GM19438 (cell line): ENCODE data around the gene LRBA.
A peak's percentile ranks its signal among the peaks of the same experiment; 100 is the strongest.
"Not testable (repeated sequence)": the region's sequence is repeated elsewhere in the genome, so short reads cannot be mapped to it uniquely, and the experiment has no call there.

Source experiments
- ATAC-seq: cut with Tn5 transposase; IDR thresholded peaks from one replicate; pipeline ENCODE4 v1.9.1; 2021; ENCODE audit warnings: low read depth; ENCODE audit not compliant: unreplicated experiment

The LRBA gene, protein sequence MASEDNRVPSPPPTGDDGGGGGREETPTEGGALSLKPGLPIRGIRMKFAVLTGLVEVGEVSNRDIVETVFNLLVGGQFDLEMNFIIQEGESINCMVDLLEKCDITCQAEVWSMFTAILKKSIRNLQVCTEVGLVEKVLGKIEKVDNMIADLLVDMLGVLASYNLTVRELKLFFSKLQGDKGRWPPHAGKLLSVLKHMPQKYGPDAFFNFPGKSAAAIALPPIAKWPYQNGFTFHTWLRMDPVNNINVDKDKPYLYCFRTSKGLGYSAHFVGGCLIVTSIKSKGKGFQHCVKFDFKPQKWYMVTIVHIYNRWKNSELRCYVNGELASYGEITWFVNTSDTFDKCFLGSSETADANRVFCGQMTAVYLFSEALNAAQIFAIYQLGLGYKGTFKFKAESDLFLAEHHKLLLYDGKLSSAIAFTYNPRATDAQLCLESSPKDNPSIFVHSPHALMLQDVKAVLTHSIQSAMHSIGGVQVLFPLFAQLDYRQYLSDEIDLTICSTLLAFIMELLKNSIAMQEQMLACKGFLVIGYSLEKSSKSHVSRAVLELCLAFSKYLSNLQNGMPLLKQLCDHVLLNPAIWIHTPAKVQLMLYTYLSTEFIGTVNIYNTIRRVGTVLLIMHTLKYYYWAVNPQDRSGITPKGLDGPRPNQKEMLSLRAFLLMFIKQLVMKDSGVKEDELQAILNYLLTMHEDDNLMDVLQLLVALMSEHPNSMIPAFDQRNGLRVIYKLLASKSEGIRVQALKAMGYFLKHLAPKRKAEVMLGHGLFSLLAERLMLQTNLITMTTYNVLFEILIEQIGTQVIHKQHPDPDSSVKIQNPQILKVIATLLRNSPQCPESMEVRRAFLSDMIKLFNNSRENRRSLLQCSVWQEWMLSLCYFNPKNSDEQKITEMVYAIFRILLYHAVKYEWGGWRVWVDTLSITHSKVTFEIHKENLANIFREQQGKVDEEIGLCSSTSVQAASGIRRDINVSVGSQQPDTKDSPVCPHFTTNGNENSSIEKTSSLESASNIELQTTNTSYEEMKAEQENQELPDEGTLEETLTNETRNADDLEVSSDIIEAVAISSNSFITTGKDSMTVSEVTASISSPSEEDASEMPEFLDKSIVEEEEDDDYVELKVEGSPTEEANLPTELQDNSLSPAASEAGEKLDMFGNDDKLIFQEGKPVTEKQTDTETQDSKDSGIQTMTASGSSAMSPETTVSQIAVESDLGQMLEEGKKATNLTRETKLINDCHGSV (N-terminal part only)

DNA sequence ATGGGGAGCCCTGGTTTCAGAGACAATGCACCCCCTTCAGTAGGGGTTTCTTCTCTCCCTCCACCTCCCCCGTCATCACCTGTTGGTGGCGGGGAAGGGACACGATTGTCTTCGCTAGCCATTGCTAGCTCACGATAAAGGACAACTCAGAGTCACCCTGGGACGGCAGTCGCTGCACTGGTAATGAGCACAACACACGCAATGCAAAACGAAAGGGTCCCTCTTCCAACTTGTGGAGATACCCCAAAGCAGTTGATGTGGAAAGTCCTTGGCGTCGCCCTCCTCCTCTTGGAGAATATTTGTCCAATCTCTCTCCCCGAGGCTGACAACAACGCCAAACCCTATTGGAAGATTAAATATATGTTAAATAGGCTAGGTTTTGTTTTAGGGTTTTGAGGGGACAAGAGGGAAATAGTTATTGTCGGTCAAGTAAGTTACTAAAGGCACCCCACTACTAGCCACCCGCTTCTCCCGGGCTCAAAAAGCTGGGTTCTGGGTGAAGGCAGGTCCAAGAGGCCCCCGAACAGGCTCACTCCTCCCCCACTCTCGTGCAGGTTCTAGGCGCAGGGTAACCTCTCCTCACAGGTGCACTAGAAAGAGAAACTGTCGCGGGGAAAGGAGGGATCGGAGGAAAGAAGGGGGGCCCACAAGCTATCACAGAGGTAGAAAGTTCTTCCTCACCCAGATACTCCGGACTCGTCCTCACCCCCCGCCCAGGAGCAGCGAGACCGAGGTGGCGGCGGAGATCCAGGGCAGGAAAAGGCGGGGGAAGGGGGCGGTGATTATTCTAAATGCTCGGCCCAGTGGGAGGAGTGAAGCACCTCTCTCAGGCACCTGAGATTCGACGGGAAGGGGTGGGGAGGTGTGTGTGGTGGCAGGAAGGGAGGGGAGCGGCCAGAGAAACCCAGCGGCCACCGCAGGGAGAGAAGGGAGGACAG, at the start of gene LRBA:
TSS of gene LRBA (minus strand) at position 764 of the 938 bp plus-strand sequence. CDS start at position 122, 642 bp downstream.
- ATAC-seq, result peak; percentile 69

- not testable (repeated sequence) for ATAC-seq
Observed at GRCh38 chr4:151063143-151063542, 48.1 kb upstream of the LRBA start.

- no peak for ATAC-seq
Observed at GRCh38 chr4:151055539-151055938, 40.5 kb upstream of the LRBA start.

- ATAC-seq, result no peak
Observed at GRCh38 chr4:151052785-151053184, 37.7 kb upstream of the LRBA start.

- no peak for ATAC-seq
Observed at GRCh38 chr4:151049430-151049884, 34.4 kb upstream of the LRBA start.

- no peak for ATAC-seq
Observed at GRCh38 chr4:151048913-151049312, 33.8 kb upstream of the LRBA start.

DNA sequence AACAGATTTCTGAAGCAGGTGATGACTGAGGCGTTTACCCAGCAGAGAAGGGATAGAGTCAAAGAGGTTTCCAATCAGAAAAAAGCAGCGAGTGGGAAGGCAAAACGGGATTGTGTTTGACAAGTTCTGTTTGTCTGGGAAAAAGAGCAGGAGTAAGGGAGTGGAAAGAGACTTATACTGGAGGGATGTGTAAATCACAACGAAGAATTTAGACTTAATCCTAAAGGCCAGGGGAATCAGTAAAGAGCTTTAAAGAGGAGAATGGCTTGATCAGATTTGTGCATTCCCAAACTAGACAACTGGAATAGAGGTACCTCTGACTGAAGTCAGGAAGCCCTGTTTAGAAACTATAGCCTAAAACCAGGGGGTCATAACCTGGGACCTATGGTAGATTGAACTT, 31.5 kb upstream of the LRBA start:
- no peak for ATAC-seq

GRCh38 chr4:151045907-151046306, 30.8 kb upstream of the LRBA start:
- no peak for ATAC-seq

- no peak for ATAC-seq
Observed at GRCh38 chr4:151043803-151044515, 28.9 kb upstream of the LRBA start.

GRCh38 chr4:151039733-151040132, 24.6 kb upstream of the LRBA start:
- no peak for ATAC-seq

DNA sequence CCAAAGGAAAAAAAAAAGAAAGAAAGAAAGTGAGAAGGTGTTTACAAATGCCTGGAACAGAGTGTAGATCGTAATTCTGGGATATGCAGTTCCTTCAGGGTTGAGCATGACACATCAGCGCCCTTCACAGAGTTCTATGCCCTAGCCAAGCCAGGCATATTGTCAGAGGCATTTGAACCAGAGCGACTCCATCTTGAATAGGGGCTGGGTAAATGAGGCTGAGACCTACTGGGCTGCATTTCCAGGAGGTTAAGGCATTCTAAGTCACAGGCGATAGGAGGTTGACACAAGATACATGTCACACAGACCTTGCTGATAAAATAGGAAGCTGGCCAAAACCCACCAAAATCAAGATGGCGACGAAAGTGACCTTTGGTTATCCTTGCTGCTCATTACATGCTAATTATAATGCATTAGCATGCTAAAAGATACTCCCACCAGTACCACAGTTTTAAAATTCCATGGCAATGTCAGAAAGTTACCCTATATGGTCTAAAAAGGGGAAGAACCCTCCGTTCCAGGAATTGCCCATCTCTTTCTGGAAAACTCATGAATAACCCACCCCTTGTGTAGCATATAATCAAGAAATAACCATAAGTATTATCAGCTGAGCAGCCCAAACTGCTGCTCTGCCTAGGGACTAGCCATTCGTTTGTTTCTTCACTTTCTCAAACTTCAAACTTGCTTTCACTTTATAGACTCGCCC, 23.5 kb upstream of the LRBA start:
- no peak for ATAC-seq

DNA sequence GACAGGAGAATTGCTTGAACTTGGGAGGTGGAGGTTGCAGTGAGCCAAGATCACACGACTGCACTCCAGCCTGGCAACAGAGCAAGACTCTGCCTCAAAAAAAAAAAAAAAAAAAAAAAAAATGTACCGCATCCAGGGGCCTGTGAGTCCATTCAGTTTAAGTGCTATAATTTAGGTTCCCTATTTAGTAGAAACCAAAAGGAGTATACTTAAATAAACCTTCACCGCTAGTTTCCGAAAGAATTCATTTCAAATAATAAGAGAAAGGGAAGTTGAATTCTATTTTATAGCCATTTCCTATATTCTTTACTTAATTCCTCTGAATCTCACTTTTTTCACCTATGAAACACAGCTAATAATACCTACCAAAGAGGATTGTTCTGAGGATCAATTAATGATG, 20.8 kb upstream of the LRBA start:
- no peak for ATAC-seq

DNA sequence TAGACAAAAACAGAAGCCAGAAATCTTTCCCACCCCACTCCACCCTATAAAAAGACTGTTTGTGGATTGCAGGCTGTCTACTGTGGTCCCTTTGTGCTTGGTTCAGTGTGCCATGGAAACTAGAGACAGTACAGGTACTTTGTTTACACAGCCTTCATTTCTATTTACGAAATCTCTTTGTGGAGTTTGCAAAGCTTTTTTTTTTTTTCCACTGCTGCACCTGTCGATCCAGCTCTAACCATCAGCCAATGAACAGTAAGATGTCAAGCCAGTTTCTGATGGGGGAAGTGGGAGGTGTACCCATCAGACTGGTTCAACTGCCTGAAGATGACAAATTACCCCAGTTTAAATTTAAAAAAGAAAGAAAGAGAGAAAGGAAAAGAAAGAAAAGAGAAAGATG, 20.2 kb upstream of the LRBA start:
- ATAC-seq, result no peak

DNA sequence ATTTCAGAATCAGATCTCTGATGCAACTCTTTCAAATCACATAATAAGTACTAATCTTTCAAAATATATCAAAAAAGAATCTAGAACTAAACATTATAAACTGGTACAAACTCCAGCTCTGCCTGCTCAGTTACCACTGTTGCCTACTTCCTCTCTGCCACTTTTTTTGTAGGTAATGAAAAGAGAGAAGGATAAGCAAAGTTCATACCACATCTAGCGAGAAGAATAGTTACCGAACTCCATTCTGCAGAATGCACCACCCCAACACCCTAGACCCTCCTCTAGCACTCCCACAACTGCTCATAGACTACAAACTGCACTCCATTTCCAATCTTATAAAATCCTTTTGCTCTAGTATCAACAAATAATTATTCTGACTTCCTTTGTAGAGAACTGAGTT, 19.7 kb upstream of the LRBA start:
- no peak for ATAC-seq

- no peak for ATAC-seq
Observed at GRCh38 chr4:151031831-151032605, 16.9 kb upstream of the LRBA start.

GRCh38 chr4:151029537-151029936, 14.5 kb upstream of the LRBA start:
- no peak for ATAC-seq

- ATAC-seq, result not testable (repeated sequence)
Observed at GRCh38 chr4:151029006-151029405, 13.9 kb upstream of the LRBA start.

DNA sequence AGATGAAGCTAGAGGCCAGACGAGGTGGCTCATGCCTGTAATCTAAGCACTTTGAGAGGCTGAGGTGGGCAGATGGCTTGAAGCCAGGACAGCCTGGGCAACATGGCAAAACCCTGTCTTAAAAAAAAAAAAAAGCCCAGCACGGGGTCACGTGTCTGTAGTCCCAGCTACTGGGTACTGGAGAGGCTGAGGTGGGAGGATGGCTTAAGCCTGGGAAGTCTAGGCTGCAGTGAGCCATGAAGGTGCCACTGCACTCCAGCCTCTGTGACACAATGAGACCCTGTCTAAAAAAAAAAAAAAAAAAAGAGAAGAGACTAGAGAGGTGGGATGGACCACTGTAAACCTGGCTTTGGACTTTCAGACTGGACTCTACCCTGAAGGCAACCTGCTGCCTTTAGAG, 10.7 kb upstream of the LRBA start:
- no peak for ATAC-seq
